WTC11 (cell line): ENCODE results near the gene EXOC4.

Experiments
- AFF4 ChIP-seq: sonication (generic); formaldehyde crosslinking; IDR thresholded peaks from 2 replicates; pipeline ENCODE4 v1.8.1; 2023; ENCODE audit warnings: mild to moderate bottlenecking, missing genetic modification reagents, borderline replicate concordance
- ARID4B ChIP-seq: sonication (generic); formaldehyde crosslinking; IDR thresholded peaks from 2 replicates; pipeline ENCODE4 v1.8.0; 2023; ENCODE audit warnings: missing genetic modification reagents, mild to moderate bottlenecking, borderline replicate concordance
- ATF3 ChIP-seq: sonication (generic); formaldehyde crosslinking; conservative IDR thresholded peaks from 2 replicates; pipeline ENCODE4 v1.8.1; 2022; ENCODE audit warnings: mild to moderate bottlenecking, missing genetic modification reagents
- CREB1 ChIP-seq: sonication (generic); formaldehyde crosslinking; IDR thresholded peaks from 2 replicates; pipeline ENCODE4 v1.8.0; 2023; ENCODE audit warnings: mild to moderate bottlenecking, missing genetic modification reagents
- CTCF ChIP-seq: fragments of 200-600 bp; IDR thresholded peaks from 2 replicates; pipeline ENCODE4 v1.8.0; 2022; ENCODE audit warnings: antibody characterized with exemption
- E2F1 ChIP-seq: sonication (generic); formaldehyde crosslinking; IDR thresholded peaks from 2 replicates; pipeline ENCODE4 v1.8.0; 2022; ENCODE audit warnings: mild to moderate bottlenecking, missing genetic modification reagents
- FOXJ3 ChIP-seq: sonication (generic); formaldehyde crosslinking; IDR thresholded peaks from 2 replicates; pipeline ENCODE4 v1.9.0; 2021; ENCODE audit warnings: missing genetic modification reagents, mild to moderate bottlenecking, borderline replicate concordance
- JAZF1 ChIP-seq: fragments of 250-450 bp; sonication (Bioruptor Pico); IDR thresholded peaks from 2 replicates; pipeline ENCODE4 v1.9.0; 2021; ENCODE audit warnings: moderate library complexity, mild to moderate bottlenecking, inconsistent platforms
- MXD4 ChIP-seq: fragments of 250-450 bp; sonication (Bioruptor Pico); IDR thresholded peaks from 2 replicates; pipeline ENCODE4 v1.8.0; 2021; ENCODE audit warnings: mild to moderate bottlenecking, moderate library complexity, borderline replicate concordance
- NFYB ChIP-seq: sonication (generic); formaldehyde crosslinking; conservative IDR thresholded peaks from 2 replicates; pipeline ENCODE4 v1.8.0; 2022; ENCODE audit warnings: low read depth, missing genetic modification reagents
- NR2C2 ChIP-seq: sonication (generic); formaldehyde crosslinking; IDR thresholded peaks from 2 replicates; pipeline ENCODE4 v1.8.0; 2022; ENCODE audit warnings: mild to moderate bottlenecking, missing genetic modification reagents
- TEAD4 ChIP-seq: sonication (generic); formaldehyde crosslinking; IDR thresholded peaks from 2 replicates; pipeline ENCODE4 v1.8.0; 2022; ENCODE audit warnings: mild to moderate bottlenecking, missing genetic modification reagents
- USF2 ChIP-seq: sonication (generic); formaldehyde crosslinking; IDR thresholded peaks from 2 replicates; pipeline ENCODE4 v1.8.1; 2023; ENCODE audit warnings: mild to moderate bottlenecking, missing genetic modification reagents, moderate library complexity
- ZNF396 ChIP-seq: fragments of 250-450 bp; sonication (Bioruptor Pico); IDR thresholded peaks from 2 replicates; pipeline ENCODE4 v1.8.0; 2021; ENCODE audit warnings: mild to moderate bottlenecking, moderate library complexity, borderline replicate concordance

- TF ChIP-seq FOXJ3 (CRISPR knock-in tag) (no peak), CTCF (no peak), AFF4 (CRISPR knock-in tag) (no peak), ATF3 (no peak), ARID4B (CRISPR knock-in tag) (no peak), MXD4 (CRISPR knock-in tag) (no peak), ZNF396 (CRISPR knock-in tag) (no peak), JAZF1 (no peak), NFYB (no peak), TEAD4 (no peak), USF2 (CRISPR knock-in tag) (no peak), CREB1 (CRISPR knock-in tag) (no peak), E2F1 (no peak), NR2C2 (CRISPR knock-in tag) (no peak)
Measured at GRCh38 chr7:133860628-133861335, 607.9 kb downstream of the EXOC4 start.
